Sigmoid colon (tissue), 4 donors: Measurements from ENCODE around the gene LUC7L.

Experiments used
- CTCF ChIP-seq, 4 experiments: fragments of 450-650 bp in 3 of 4; fragments of 200-600 bp in 1 of 4; IDR thresholded peaks; one replicate each; pipeline ENCODE4 v1.5.1; 2016 to 2019; ENCODE audit warnings: antibody characterized with exemption in 4 of 4, mild to moderate bottlenecking in 3 of 4, moderate library complexity in 2 of 4
- EP300 ChIP-seq, 4 donors: sonication (generic); formaldehyde crosslinking; IDR thresholded peaks; one replicate each; pipeline ENCODE4 v1.6.1; 2017; ENCODE audit warnings: antibody characterized with exemption in 4 of 4
- POLR2A ChIP-seq, 2 donors: fragments of 450-650 bp; IDR thresholded peaks; one replicate each; pipeline ENCODE4 v1.6.1; 2016; ENCODE audit warnings: antibody characterized with exemption in 2 of 2, mild to moderate bottlenecking in 2 of 2, moderate library complexity in 2 of 2
- POLR2AphosphoS5 ChIP-seq, 4 donors: sonication (generic); formaldehyde crosslinking; IDR thresholded peaks; one replicate each; pipeline ENCODE4 v1.6.1; 2017; ENCODE audit warnings: antibody characterized with exemption in 4 of 4

- TF ChIP-seq CTCF (IDR thresholded peaks at IDR 0.05) (no peak), POLR2A (IDR thresholded peaks at IDR 0.05) (no peak), POLR2AphosphoS5 (IDR thresholded peaks at IDR 0.05) (no peak), EP300 (IDR thresholded peaks at IDR 0.05) (no peak)
Measured at GRCh38 chr16:192686-193085, 36.6 kb downstream of the LUC7L start.
